EL (cell line): ENCODE measurements around the gene CMTM6.
"Not testable (repeated sequence)": the region's sequence is repeated elsewhere in the genome, so short reads cannot be mapped to it uniquely, and the experiment has no call there.

ENCODE experiments used
- DNase-seq: peaks from one replicate; pipeline ENCODE4 v3.0.0-alpha.2; 2016

CMTM6 gene

DNA sequence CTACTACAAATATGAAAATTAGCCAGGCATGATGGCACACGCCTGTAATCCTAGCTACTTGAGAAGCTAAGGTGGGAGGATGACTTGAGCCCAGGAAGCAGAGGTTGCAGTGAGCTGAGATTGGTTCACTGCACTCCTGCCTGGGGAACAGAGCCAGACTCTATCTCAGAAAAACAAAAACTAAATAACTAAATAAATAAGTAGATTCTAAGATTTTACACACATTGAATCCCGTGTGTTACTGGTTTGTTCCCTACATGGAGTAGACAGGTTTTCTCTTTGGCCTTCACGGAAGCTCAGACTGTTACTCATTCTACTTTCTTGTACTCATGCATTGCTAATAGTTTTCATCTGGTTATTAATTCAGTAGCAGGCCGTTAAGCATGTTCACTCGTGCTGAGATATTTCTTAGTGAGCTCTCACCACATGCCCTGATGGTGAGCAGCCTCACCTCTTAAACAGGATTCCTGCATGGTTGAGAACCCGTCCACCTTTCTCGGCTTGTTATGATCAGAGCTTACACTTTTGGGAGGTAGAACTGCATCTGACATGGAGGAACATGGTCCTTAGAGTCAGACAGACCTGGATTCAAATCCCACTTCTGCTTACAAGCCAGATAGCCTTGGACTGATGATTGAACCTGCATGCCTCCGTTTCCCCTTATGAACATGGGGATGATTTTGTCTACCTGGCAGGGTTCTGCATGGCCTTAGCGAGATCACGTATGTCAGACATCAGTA lies 61.9 kb downstream of the CMTM6 start:
- no peak for DNase-seq

- DNase-seq, result not testable (repeated sequence)
Observed at GRCh38 chr3:32439421-32439820, 63.2 kb downstream of the CMTM6 start.

DNA sequence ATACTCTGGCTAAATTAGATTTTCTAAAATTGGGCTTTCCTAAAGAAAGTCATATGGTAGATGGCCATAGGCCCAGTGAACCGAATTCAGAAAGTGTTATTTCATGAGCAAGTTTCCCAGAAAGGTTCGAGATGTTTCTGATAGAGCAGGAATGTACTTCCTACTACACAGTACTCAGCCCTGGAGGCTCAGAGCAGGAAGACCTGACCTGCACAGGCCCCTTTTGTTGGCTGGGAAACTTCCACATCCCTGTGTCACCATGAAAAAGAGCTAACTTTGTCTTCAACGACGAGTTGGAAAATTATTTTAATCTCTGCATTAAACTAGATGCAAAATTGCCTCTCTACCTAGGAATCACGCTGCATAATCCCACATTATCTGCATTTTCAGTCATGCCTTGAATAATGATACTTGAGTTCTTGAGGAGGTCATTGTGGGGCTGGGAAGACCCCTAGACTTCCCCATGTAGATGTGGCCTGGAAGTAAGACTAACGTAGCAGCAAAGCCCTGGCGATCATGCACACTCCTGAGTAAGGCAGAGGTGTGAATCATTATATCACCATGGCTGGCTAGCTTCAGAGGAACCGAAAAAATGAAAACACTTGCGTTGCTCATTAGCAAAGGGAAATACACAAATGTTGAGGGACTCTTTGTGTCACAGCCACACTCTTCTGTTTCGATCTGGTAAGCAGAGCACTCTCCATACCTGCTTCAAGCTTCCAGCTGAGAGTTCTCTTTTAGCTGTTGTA lies 63.9 kb downstream of the CMTM6 start:
- no peak for DNase-seq

- DNase-seq, result no peak
Observed at GRCh38 chr3:32437896-32438295, 64.8 kb downstream of the CMTM6 start.

- DNase-seq, result no peak
Observed at GRCh38 chr3:32436816-32437189, 65.8 kb downstream of the CMTM6 start.

- no peak for DNase-seq
Observed at GRCh38 chr3:32435911-32436815, 66.5 kb downstream of the CMTM6 start.

- no peak for DNase-seq
Observed at GRCh38 chr3:32434206-32434605, 68.4 kb downstream of the CMTM6 start.

DNA sequence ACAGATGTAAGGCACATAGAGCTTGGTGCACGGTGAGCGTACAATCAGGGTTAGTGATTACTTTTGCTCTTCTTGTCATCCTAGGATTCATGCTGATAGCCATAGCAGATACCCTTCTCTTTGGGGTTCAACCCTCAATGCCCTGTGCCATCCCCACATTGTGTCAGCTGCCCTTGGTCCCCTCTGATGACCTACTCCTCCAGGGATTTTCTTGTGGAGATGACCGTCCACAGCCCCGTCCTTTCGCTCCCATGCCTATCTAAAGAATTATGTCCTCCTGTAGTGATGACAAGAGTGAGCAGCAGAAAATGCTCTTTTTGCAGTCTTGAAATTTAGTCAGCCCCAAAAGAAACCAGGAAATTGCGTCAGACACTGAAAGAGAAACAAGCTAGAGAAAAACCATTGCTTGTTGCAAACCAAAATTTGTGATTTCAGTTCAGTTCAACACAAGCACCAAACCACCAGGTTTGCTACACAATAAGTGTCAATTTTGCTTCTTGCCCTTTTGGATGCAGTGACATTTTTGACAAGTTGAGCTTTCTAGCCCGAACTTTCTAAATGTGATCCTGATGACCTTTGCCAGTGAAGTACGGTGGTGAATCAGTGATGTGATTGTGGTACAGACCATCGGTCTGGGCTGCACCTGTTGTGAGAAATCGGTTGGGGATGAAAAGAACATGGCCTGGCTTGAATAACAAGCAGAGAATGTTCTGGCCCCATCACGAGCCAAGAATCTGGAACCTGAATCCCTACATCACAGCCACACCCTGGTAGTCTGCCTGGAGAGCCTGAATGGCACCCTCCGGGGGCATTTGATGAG lies 69.7 kb downstream of the CMTM6 start:
- DNase-seq, result no peak

- DNase-seq, result no peak
Observed at GRCh38 chr3:32432045-32432710, 70.5 kb downstream of the CMTM6 start.

DNA sequence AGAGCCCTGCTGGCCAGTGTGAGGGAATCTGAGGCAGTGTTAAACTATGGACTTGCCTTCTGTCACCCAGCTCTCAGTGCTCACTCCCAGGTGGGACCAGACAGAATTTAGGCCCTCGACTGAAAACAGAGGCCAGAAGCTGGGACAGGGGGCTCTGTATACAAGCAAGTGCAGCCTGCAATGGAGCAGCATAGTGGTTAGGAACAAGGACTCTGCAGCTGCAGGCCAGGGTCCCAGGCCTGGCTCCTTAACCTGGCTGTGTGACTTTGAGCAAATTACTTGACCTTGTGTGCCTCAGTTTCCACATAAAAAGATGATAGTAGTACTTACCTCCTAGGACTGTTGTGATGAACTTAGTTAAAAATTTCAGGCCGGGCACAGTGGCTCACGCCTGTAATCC lies 71.2 kb downstream of the CMTM6 start:
- no peak for DNase-seq
